Breast epithelium (tissue), 4 donors: ENCODE measurements around the gene ANAPC2. TPM values are rescaled to one million over a fixed set of nuclear protein-coding genes. Genes with fewer than 3 reads are reported as not detected.
"Not testable (repeated sequence)": the region's sequence is repeated elsewhere in the genome, so short reads cannot be mapped to it uniquely, and the experiment has no call there.

Source experiments
- DNase-seq, 2 donors: peaks; one replicate each; pipeline ENCODE4 v3.0.0-alpha.2; 2019; ENCODE audit warnings: low spot score in 2 of 2
- H3K27ac ChIP-seq, 2 donors: fragments of 200-600 bp; sonication (generic) in 1 of 2; one replicate each; pipeline ENCODE4 v1.5.1; 2016 to 2019; ENCODE audit warnings: mild to moderate bottlenecking in 1 of 2
- H3K27me3 ChIP-seq, 2 donors: fragments of 200-600 bp; sonication (generic) in 1 of 2; one replicate each; pipeline versions ENCODE4 v1.5.1 to v1.6.0; 2017 to 2019; ENCODE audit warnings: control low read depth in 1 of 2, mild to moderate bottlenecking in 1 of 2
- H3K36me3 ChIP-seq: fragments of 200-600 bp; one replicate; pipeline ENCODE4 v1.5.1; 2019
- H3K4me1 ChIP-seq, 2 donors: fragments of 200-600 bp; sonication (generic); one replicate each; pipeline ENCODE4 v1.5.1; 2016 to 2019; ENCODE audit warnings: control low read depth in 1 of 2
- H3K4me3 ChIP-seq, 3 donors: fragments of 200-600 bp; sonication (generic); 1 replicate in 2 of 3; 2 replicates in 1 of 3; pipeline ENCODE4 v1.5.1; 2016 to 2019; ENCODE audit warnings: mild to moderate bottlenecking in 3 of 3, moderate library complexity in 2 of 3
- H3K9me3 ChIP-seq, 2 donors: fragments of 200-600 bp; sonication (generic) in 1 of 2; one replicate each; pipeline ENCODE4 v1.5.1; 2016 to 2019; ENCODE audit warnings: control low read depth in 1 of 2
- CTCF ChIP-seq, 3 donors: fragments of 450-650 bp; IDR thresholded peaks; one replicate each; pipeline ENCODE4 v1.5.1; 2016 to 2017; ENCODE audit warnings: antibody characterized with exemption in 3 of 3, mild to moderate bottlenecking in 3 of 3, moderate library complexity in 3 of 3
- POLR2A ChIP-seq: fragments of 450-650 bp; IDR thresholded peaks from one replicate; pipeline ENCODE4 v1.6.1; 2016; ENCODE audit warnings: antibody characterized with exemption, mild to moderate bottlenecking, moderate library complexity
- POLR2AphosphoS5 ChIP-seq, 3 donors: sonication (generic); formaldehyde crosslinking; IDR thresholded peaks; one replicate each; pipeline ENCODE4 v1.6.1; 2017; ENCODE audit warnings: antibody characterized with exemption in 3 of 3
- intact Hi-C: fragments of 100-400 bp; cut with DNase I; formaldehyde crosslinking; loops from one replicate; pipeline ENCODE4 v1.15.1; 2023; ENCODE audit warnings: low total_unique reads
- total RNA-seq, 3 donors: library from RNA; depleted of rRNA; stranded (reverse); fragments of >200 nt; gene quantifications; one replicate each; pipeline ENCODE4 v1.1.0, GENCODE V29; 2016

The ANAPC2 gene
- total RNA-seq, 3 donors from 2014 or later = 32.0 to 35.7 (median 32.9) TPM

- no peak for DNase-seq
- Histone ChIP-seq H3K27me3 (peaks cover 6 to 84% of the 10 kb centered on the region in 2 donors), H3K36me3 (no peaks in the 10 kb centered on the region), H3K4me3 (peak within 1 kb of the TSS in 1 of 3 donors; percentile 49), H3K4me1 (no peaks in the 10 kb centered on the region), H3K9me3 (no peaks in the 10 kb centered on the region), H3K27ac (no peak within 1 kb of the TSS)
- intact Hi-C loops = no loop called here
- no peak for TF ChIP-seq POLR2A
- no peak for TF ChIP-seq CTCF (IDR thresholded peaks at IDR 0.05)
- TF ChIP-seq POLR2AphosphoS5 (IDR thresholded peaks at IDR 0.05) = no peak
Observed at GRCh38 chr9:137138722-137139467, 49.5 kb downstream of the ANAPC2 start, which contains the start of gene GRIN1. Gene GRIN1 (plus strand): TSS chr9:137139154. CDS start chr9:137139487, 333 bp downstream.

GRCh38 chr9:137138058-137138721 lies 50.2 kb downstream of the ANAPC2 start:
- H3K9me3 ChIP-seq = no peaks in the 10 kb centered on the region
- peaks cover 6 to 77% of the 10 kb centered on the region in 2 donors for H3K27me3 ChIP-seq
- TF ChIP-seq POLR2A (no peak), CTCF (IDR thresholded peaks at IDR 0.05) (no peak), POLR2AphosphoS5 (IDR thresholded peaks at IDR 0.05) (no peak)
- no peaks in the 10 kb centered on the region for H3K4me1 ChIP-seq
- intact Hi-C loops = no loop called here
- no peaks in the 10 kb centered on the region for H3K36me3 ChIP-seq
- no peak overlapping the region for H3K4me3 ChIP-seq
- H3K27ac ChIP-seq = no peak overlapping the region
- no peak for DNase-seq

- H3K36me3 ChIP-seq = no peaks in the 10 kb centered on the region
- peaks cover 6 to 66% of the 10 kb centered on the region in 2 donors for H3K27me3 ChIP-seq
- intact Hi-C loops = no loop called here
- no peak for DNase-seq
- no peaks in the 10 kb centered on the region for H3K9me3 ChIP-seq
- TF ChIP-seq CTCF (IDR thresholded peaks at IDR 0.05) (no peak), POLR2AphosphoS5 (IDR thresholded peaks at IDR 0.05) (no peak), POLR2A (no peak)
- H3K27ac ChIP-seq = no peak overlapping the region
- H3K4me1 ChIP-seq = no peaks in the 10 kb centered on the region
- no peak overlapping the region for H3K4me3 ChIP-seq
Observed at GRCh38 chr9:137136881-137137607, 51.3 kb downstream of the ANAPC2 start.

DNA sequence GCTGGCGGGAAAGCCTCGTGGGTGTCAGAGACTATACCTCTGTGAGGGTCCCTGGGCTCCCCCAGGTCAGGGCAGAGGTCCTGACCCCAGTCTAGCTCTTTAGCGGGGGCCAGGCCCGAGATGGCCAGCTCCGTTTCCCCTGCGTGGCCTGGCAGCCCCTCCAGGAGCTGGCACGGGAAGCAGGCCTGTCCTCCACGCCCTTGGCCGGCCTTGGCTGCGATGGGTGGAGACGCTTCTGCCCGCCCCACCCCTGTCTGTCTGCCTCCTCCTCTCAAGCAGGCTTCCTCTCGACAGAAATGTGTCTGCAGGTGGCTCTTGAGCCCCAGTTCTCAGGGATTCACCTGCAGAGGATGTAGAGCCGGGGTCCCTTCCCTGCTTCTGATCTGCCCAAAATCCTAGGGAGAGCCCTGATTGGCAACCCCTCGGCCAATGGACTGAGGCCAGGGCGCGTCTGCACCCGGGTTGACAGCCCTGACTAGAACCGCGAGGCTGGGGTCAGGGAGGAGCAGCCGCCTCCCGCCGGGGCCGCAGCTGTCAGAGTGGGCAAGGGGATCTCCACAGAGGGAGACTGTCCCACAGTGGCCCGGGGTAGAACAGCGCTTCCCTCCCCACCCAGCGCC lies 52.0 kb downstream of the ANAPC2 start:
- H3K27me3 ChIP-seq = peaks cover 6 to 59% of the 10 kb centered on the region in 2 donors
- intact Hi-C loops = no loop called here
- no peak for DNase-seq
- no peaks in the 10 kb centered on the region for H3K36me3 ChIP-seq
- H3K4me1 ChIP-seq = no peaks in the 10 kb centered on the region
- H3K4me3 ChIP-seq = no peak overlapping the region
- no peaks in the 10 kb centered on the region for H3K9me3 ChIP-seq
- H3K27ac ChIP-seq = no peak overlapping the region
- TF ChIP-seq POLR2A (no peak), POLR2AphosphoS5 (IDR thresholded peaks at IDR 0.05) (no peak), CTCF (IDR thresholded peaks at IDR 0.05) (no peak)

- DNase-seq, H3K4me1 ChIP-seq, intact Hi-C loops, H3K4me3 ChIP-seq, H3K36me3 ChIP-seq, H3K9me3 ChIP-seq, H3K27ac ChIP-seq: not testable (repeated sequence)
- H3K27me3 ChIP-seq = peaks cover 6 to 47% of the 10 kb centered on the region in 2 donors
Observed at GRCh38 chr9:137135154-137135553, 53.2 kb downstream of the ANAPC2 start.
